Fibroblast of the aortic adventitia (primary cell): ENCODE measurements around the gene ABLIM2. TPM values are rescaled to one million over a fixed set of nuclear protein-coding genes. Genes with fewer than 3 reads are reported as not detected.

Experiments used
- DNase-seq: peaks from one replicate; pipeline ENCODE4 v3.0.0-alpha.2; 2010; ENCODE audit warnings: low read depth
- H3K4me3 ChIP-seq: 2 replicates; pipeline ENCODE4 v1.5.1; 2011; ENCODE audit warnings: low read depth, mild to moderate bottlenecking, control low read depth, low read length, moderate library complexity
- CTCF ChIP-seq: IDR thresholded peaks from 2 replicates; pipeline ENCODE4 v1.5.1; 2011; ENCODE audit warnings: mild to moderate bottlenecking, low read length, control low read depth, inconsistent platforms; ENCODE audit not compliant: insufficient read depth
- total RNA-seq: library from RNA; depleted of rRNA; stranded (reverse); fragments of >200 nt; gene quantifications from 2 replicates; pipeline ENCODE4 v1.2.3, GENCODE V29; 2012; ENCODE audit warnings: low replicate concordance

Gene ABLIM2
- total RNA-seq, 1 donor, result under 0.01 TPM

GRCh38 chr4:8106451-8107025 is 52.1 kb downstream of the ABLIM2 start:
- no peak overlapping the region for H3K4me3 ChIP-seq
- no peak for DNase-seq
- TF ChIP-seq CTCF, result no peak

GRCh38 chr4:8105306-8106100 is 53.1 kb downstream of the ABLIM2 start:
- no peak overlapping the region for H3K4me3 ChIP-seq
- TF ChIP-seq CTCF, result no peak
- DNase-seq, result no peak

GRCh38 chr4:8104491-8105305 is 53.9 kb downstream of the ABLIM2 start:
- DNase-seq, result no peak
- TF ChIP-seq CTCF, result no peak

GRCh38 chr4:8103421-8104390 is 54.9 kb downstream of the ABLIM2 start:
- DNase-seq, result no peak
- H3K4me3 ChIP-seq, result no peak overlapping the region
- no peak for TF ChIP-seq CTCF

More at GRCh38 chr4:8104491-8105305, 53.9 kb downstream of the ABLIM2 start:
- no peak overlapping the region for H3K4me3 ChIP-seq

GRCh38 chr4:8102831-8103230 is 55.8 kb downstream of the ABLIM2 start:
- H3K4me3 ChIP-seq, result no peak overlapping the region
- no peak for TF ChIP-seq CTCF
- DNase-seq, result no peak

GRCh38 chr4:8102076-8102355 is 56.6 kb downstream of the ABLIM2 start:
- DNase-seq, result no peak
- TF ChIP-seq CTCF, result no peak
- no peak overlapping the region for H3K4me3 ChIP-seq
